Body of pancreas (tissue), 4 donors: ENCODE measurements around the gene TRPM3. TPM values are rescaled to one million over a fixed set of nuclear protein-coding genes. Genes with fewer than 3 reads are reported as not detected.
A peak's percentile ranks its signal among the peaks of the same experiment; 100 is the strongest.

ENCODE experiments used
- ATAC-seq: fragments of 150-250 bp; one replicate; pipeline ENCODE4 v1.9.1; 2016
- DNase-seq, 4 donors: peaks; one replicate each; pipeline ENCODE4 v3.0.0-alpha.2; 2019
- H3K27ac ChIP-seq, 4 donors: fragments of 200-600 bp; sonication (generic); 1 replicate in 3 of 4; 2 replicates in 1 of 4; pipeline versions ENCODE4 v1.5.1 to v1.6.1; 2016 to 2019; ENCODE audit warnings: mild to moderate bottlenecking in 1 of 4, mixed read lengths in 1 of 4, moderate library complexity in 1 of 4
- H3K27me3 ChIP-seq, 2 donors: fragments of 200-600 bp; sonication (generic); one replicate each; pipeline ENCODE4 v1.6.0; 2016; ENCODE audit warnings: mild to moderate bottlenecking in 1 of 2
- H3K36me3 ChIP-seq, 2 donors: fragments of 200-600 bp; sonication (generic); replicated peaks in 1 of 2; 2 replicates each; pipeline ENCODE4 v1.5.1; 2016; ENCODE audit warnings: low read depth in 2 of 2; ENCODE audit not compliant: insufficient read depth in 1 of 2
- H3K4me1 ChIP-seq: fragments of 200-600 bp; sonication (generic); one replicate; pipeline ENCODE4 v1.6.0; 2016
- H3K4me3 ChIP-seq, 2 donors: fragments of 200-600 bp; sonication (generic); 1 replicate in 1 of 2; 2 replicates in 1 of 2; pipeline ENCODE4 v1.5.1; 2016 to 2019
- H3K9me3 ChIP-seq, 3 donors: fragments of 200-600 bp; sonication (generic); 1 replicate in 2 of 3; 2 replicates in 1 of 3; pipeline ENCODE4 v1.5.1; 2016
- POLR2A ChIP-seq, 3 donors: fragments of 450-650 bp; IDR thresholded peaks; one replicate each; pipeline ENCODE4 v1.6.1; 2016; ENCODE audit warnings: antibody characterized with exemption in 3 of 3, mild to moderate bottlenecking in 2 of 3
- WGBS, 2 donors: methylation state at CpG; one replicate each; pipeline ENCODE4 v1.1.5; 2017; 5-methylcytosine and 5-hydroxymethylcytosine counted together
- intact Hi-C: fragments of 100-400 bp; cut with DNase I; formaldehyde crosslinking; loops from one replicate; pipeline ENCODE4 v1.15.1; 2023
- total RNA-seq, 2 donors: library from RNA; depleted of rRNA; stranded (reverse); fragments of >200 nt; gene quantifications; one replicate each; pipeline ENCODE4 v1.1.0, GENCODE V29; 2016
- TF ChIP-seq, protein P1 (sequence below), 7 experiments: fragments of 450-650 bp in 4 of 7; fragments of 200-600 bp in 3 of 7; sonication (generic) in 3 of 7; IDR thresholded peaks; one replicate each; pipeline ENCODE4 v1.5.1; 2016 to 2019; ENCODE audit warnings: antibody characterized with exemption in 7 of 7

TRPM3 gene
- total RNA-seq, 2 donors from 2014 or later, result 0.78 to 1.3 TPM

DNA sequence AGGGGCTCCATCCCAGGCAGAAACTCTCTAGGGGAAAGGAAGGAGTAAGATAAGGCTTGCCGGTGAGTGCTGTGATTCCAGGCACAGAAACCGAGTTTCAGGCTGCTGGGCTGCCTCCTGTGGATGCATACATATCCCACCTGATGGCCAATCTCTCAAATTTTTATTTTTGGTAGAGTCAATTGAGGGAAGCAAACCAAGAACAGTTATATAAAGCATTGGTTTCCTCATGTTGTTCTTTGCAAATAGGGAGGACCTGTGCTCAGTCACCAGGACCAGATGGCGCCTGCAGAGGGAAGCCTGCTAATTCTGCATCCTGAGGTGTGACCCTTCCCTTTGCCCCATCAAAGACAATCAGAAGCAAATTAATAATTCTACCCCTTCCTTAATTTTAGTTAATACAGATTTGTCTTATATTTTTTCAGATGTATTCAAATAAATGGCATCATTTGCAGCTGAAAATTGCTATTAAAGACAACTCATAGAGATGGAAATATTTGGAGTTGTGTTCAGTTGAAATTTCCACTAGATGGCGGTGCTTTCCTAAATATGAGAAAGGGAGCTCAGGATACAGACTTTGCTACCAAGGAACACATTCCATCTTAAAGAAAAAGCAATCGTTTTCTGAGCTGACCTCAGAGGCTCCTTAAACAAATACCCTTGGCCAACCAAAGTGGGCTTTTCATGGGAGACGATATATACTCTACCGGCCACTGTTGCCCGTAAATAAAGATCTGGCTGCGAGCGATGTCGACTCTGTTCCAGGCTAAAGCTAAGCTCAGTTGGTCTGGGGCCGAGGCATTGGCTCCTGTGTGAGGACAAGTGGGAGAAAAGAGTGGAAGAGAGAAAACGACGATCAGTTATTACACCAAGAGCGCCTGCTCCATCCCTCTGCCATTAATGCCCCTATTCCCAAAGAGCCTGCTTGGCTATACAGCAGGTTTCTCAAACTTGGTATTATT lies 481.3 kb downstream of the TRPM3 start:
- no peaks in the 10 kb centered on the region for H3K9me3 ChIP-seq
- 37 to 49% methylated on average over 15 of the region's 15 CpGs for WGBS, 2 donors
- intact Hi-C loops, result loop anchor here (10.0 kb wide), 2 partner anchors 355 to 605 kb away; no protein-coding TSS in a partner anchor
- no peaks in the 10 kb centered on the region for H3K36me3 ChIP-seq
- H3K27ac ChIP-seq, result no peak overlapping the region
- no peaks in the 10 kb centered on the region for H3K4me1 ChIP-seq
- no peak overlapping the region for H3K4me3 ChIP-seq
- ATAC-seq (no peak), DNase-seq (peak in 1 of 4 donors; percentile 27)
- TF ChIP-seq, protein P1, sequence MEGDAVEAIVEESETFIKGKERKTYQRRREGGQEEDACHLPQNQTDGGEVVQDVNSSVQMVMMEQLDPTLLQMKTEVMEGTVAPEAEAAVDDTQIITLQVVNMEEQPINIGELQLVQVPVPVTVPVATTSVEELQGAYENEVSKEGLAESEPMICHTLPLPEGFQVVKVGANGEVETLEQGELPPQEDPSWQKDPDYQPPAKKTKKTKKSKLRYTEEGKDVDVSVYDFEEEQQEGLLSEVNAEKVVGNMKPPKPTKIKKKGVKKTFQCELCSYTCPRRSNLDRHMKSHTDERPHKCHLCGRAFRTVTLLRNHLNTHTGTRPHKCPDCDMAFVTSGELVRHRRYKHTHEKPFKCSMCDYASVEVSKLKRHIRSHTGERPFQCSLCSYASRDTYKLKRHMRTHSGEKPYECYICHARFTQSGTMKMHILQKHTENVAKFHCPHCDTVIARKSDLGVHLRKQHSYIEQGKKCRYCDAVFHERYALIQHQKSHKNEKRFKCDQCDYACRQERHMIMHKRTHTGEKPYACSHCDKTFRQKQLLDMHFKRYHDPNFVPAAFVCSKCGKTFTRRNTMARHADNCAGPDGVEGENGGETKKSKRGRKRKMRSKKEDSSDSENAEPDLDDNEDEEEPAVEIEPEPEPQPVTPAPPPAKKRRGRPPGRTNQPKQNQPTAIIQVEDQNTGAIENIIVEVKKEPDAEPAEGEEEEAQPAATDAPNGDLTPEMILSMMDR (IDR thresholded peaks at IDR 0.05), result peak; percentile 14 to 75 (median 70)
- no peak for TF ChIP-seq POLR2A (IDR thresholded peaks at IDR 0.05)
- H3K27me3 ChIP-seq, result no peaks in the 10 kb centered on the region

DNA sequence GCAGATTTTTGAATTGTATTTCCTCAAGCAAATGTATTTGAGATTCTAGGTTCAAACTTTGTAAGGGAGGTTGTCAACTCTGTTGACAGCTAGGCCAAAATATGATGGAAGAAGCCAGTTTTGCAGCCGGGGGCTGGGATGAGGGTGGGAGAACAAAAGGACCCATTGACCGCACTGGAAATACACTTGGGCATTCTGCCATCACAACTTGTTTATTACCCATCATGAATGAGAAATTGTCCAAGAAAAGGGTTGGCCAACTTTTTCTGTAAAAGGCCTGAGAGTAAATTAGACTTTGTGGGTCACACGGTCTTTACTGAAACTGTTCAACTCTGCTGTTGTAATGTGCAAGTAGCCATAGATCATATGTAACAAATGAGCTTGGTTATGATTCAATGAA lies 485.6 kb downstream of the TRPM3 start:
- no peak for ATAC-seq
- intact Hi-C loops, result no loop called here
- no peak for DNase-seq
- TF ChIP-seq, protein P1 (IDR thresholded peaks at IDR 0.05), result no peak
- Histone ChIP-seq H3K9me3 (no peaks in the 10 kb centered on the region), H3K27me3 (no peaks in the 10 kb centered on the region), H3K36me3 (no peaks in the 10 kb centered on the region), H3K4me3 (no peak overlapping the region), H3K4me1 (no peaks in the 10 kb centered on the region), H3K27ac (no peak overlapping the region)
- 46 to 48% methylated on average over 3 of the region's 3 CpGs for WGBS, 2 donors

DNA sequence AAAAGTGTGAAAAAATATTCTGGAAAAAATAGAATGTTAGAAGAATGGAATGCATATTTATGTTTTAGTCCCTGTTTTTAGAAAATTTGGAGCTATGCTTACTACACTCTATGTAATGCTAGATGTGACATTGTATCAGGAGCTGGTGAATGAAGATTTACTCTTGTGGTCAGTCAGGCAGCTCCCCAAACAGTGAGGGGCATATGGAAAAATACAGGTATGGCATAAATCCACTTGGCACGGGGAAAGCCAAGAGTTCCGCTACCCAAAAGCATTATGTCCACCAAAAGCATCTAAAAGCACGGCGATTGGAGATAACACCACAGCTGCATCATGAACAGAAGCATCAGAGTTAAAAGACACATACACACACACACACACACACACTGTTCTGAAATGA lies 486.7 kb downstream of the TRPM3 start:
- no peak overlapping the region for H3K27ac ChIP-seq
- intact Hi-C loops, result no loop called here
- H3K4me1 ChIP-seq, result no peaks in the 10 kb centered on the region
- H3K36me3 ChIP-seq, result no peaks in the 10 kb centered on the region
- no peak overlapping the region for H3K4me3 ChIP-seq
- 88 to 91% methylated on average over 4 of the region's 4 CpGs for WGBS, 2 donors
- H3K27me3 ChIP-seq, result no peaks in the 10 kb centered on the region
- ATAC-seq (no peak), DNase-seq (no peak)
- no peaks in the 10 kb centered on the region for H3K9me3 ChIP-seq
- TF ChIP-seq POLR2A (IDR thresholded peaks at IDR 0.05), result no peak
- TF ChIP-seq, protein P1 (IDR thresholded peaks at IDR 0.05), result no peak

DNA sequence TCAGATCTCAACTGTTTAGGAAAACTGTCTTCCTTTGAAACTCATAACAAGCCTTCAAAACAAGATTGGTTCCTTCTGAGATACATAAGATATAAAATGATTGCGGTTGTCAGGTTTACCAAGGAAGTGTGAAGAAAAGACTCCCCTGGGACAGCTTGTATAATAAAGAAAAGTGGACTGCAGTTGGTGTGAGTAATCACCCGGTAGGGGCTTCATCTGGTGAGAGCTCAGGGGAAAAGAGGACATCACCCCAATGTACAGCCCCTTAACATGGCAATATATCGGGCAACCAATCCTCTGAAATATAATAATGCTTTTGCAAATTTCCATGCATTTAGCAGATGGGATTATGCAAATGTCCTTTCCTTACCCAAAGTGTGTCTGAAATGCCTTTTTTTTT lies 490.4 kb downstream of the TRPM3 start:
- no peaks in the 10 kb centered on the region for H3K36me3 ChIP-seq
- no peaks in the 10 kb centered on the region for H3K4me1 ChIP-seq
- H3K9me3 ChIP-seq, result no peaks in the 10 kb centered on the region
- intact Hi-C loops, result no loop called here
- H3K27me3 ChIP-seq, result no peaks in the 10 kb centered on the region
- no peak for ATAC-seq
- H3K4me3 ChIP-seq, result no peak overlapping the region
- 83% methylated on average over 3 of the region's 3 CpGs for WGBS, 2 donors
- no peak for TF ChIP-seq POLR2A (IDR thresholded peaks at IDR 0.05)
- TF ChIP-seq, protein P1 (IDR thresholded peaks at IDR 0.05), result no peak
- no peak overlapping the region for H3K27ac ChIP-seq
- no peak for DNase-seq
